Tibial artery (tissue), 4 donors: Measurements from ENCODE around the gene NTMT1.

Experiments used
- DNase-seq, 2 donors: peaks; one replicate each; pipeline ENCODE4 v3.0.0-alpha.2; 2019
- H3K27ac ChIP-seq, 2 donors: fragments of 200-600 bp; sonication (generic) in 1 of 2; 1 replicate in 1 of 2; 2 replicates in 1 of 2; pipeline ENCODE4 v1.5.1; 2018 to 2019; ENCODE audit warnings: mild to moderate bottlenecking in 1 of 2
- H3K27me3 ChIP-seq, 2 donors: fragments of 200-600 bp; sonication (generic) in 1 of 2; one replicate each; pipeline versions ENCODE4 v1.5.1 to v1.6.0; 2016 to 2019
- H3K36me3 ChIP-seq, 3 donors: fragments of 200-600 bp; sonication (generic) in 2 of 3; one replicate each; pipeline ENCODE4 v1.5.1; 2016 to 2019; ENCODE audit warnings: mild to moderate bottlenecking in 2 of 3
- H3K4me1 ChIP-seq, 4 donors: fragments of 200-600 bp; sonication (generic) in 2 of 4; 1 replicate in 3 of 4; 2 replicates in 1 of 4; pipeline ENCODE4 v1.5.1; 2016 to 2019
- H3K4me3 ChIP-seq, 2 donors: fragments of 200-600 bp; sonication (generic) in 1 of 2; 1 replicate in 1 of 2; 2 replicates in 1 of 2; pipeline ENCODE4 v1.5.1; 2018 to 2019; ENCODE audit warnings: mild to moderate bottlenecking in 2 of 2
- H3K9me3 ChIP-seq, 3 donors: fragments of 200-600 bp; sonication (generic) in 1 of 3; one replicate each; pipeline ENCODE4 v1.5.1; 2016 to 2019
- CTCF ChIP-seq, 2 experiments: fragments of 200-600 bp in 1 of 2; fragments of 450-650 bp in 1 of 2; IDR thresholded peaks; one replicate each; pipeline ENCODE4 v1.5.1; 2017 to 2019; ENCODE audit warnings: antibody characterized with exemption in 2 of 2, mild to moderate bottlenecking in 1 of 2, moderate library complexity in 1 of 2
- intact Hi-C: fragments of 100-400 bp; cut with DNase I; formaldehyde crosslinking; loops from one replicate; pipeline ENCODE4 v1.15.0; 2023; ENCODE audit warnings: low total_unique reads

NTMT1 gene

GRCh38 chr9:129615407-129616285, 10.3 kb upstream of the NTMT1 start:
- H3K27me3 ChIP-seq = peaks cover 0 to 8% of the 10 kb centered on the region in 2 donors
- no peaks in the 10 kb centered on the region for H3K9me3 ChIP-seq
- no peak overlapping the region for H3K27ac ChIP-seq
- H3K36me3 ChIP-seq = no peaks in the 10 kb centered on the region
- no peak overlapping the region for H3K4me3 ChIP-seq
- intact Hi-C loops = loop anchor here (10.0 kb wide), 1 partner anchor 221 kb away; no protein-coding TSS in a partner anchor
- no peak for TF ChIP-seq CTCF (IDR thresholded peaks at IDR 0.05)
- peaks cover 0 to 28% (median 15%) of the 10 kb centered on the region in 4 donors for H3K4me1 ChIP-seq
- DNase-seq = no peak

- H3K36me3 ChIP-seq = no peaks in the 10 kb centered on the region
- TF ChIP-seq CTCF (IDR thresholded peaks at IDR 0.05) = no peak
- peaks cover 0 to 23% (median 11%) of the 10 kb centered on the region in 4 donors for H3K4me1 ChIP-seq
- no peak overlapping the region for H3K4me3 ChIP-seq
- DNase-seq = no peak
- no peaks in the 10 kb centered on the region for H3K9me3 ChIP-seq
- H3K27ac ChIP-seq = no peak overlapping the region
- H3K27me3 ChIP-seq = peaks cover 0 to 11% of the 10 kb centered on the region in 2 donors
- intact Hi-C loops = loop anchor here (10.0 kb wide), 1 partner anchor 222 kb away; no protein-coding TSS in a partner anchor
Measured at GRCh38 chr9:129617167-129617566, 8.8 kb upstream of the NTMT1 start.

GRCh38 chr9:129619787-129620668, 5.9 kb upstream of the NTMT1 start:
- no peaks in the 10 kb centered on the region for H3K36me3 ChIP-seq
- H3K4me3 ChIP-seq = peak overlapping the region; percentile 49 to 71
- no peak for TF ChIP-seq CTCF (IDR thresholded peaks at IDR 0.05)
- H3K27me3 ChIP-seq = peaks cover 0 to 11% of the 10 kb centered on the region in 2 donors
- DNase-seq = no peak
- intact Hi-C loops = loop anchor here (10.0 kb wide), 1 partner anchor 225 kb away; no protein-coding TSS in a partner anchor
- peaks cover 0 to 18% (median 13%) of the 10 kb centered on the region in 4 donors for H3K4me1 ChIP-seq
- peak overlapping the region; percentile 46 to 54 for H3K27ac ChIP-seq
- H3K9me3 ChIP-seq = no peaks in the 10 kb centered on the region

GRCh38 chr9:129620669-129621295, 5.2 kb upstream of the NTMT1 start, which contains the start of gene C9orf50:
TSS of gene C9orf50 (minus strand) at chr9:129621101. CDS start at chr9:129620574, 527 bp downstream.
- Histone ChIP-seq H3K9me3 (no peaks in the 10 kb centered on the region), H3K27ac (peak within 1 kb of the TSS; percentile 46 to 54), H3K4me1 (peaks cover 0 to 24% (median 19%) of the 10 kb centered on the region in 4 donors), H3K36me3 (no peaks in the 10 kb centered on the region), H3K27me3 (peaks cover 0 to 11% of the 10 kb centered on the region in 2 donors), H3K4me3 (peak within 1 kb of the TSS; percentile 49 to 71)
- TF ChIP-seq CTCF (IDR thresholded peaks at IDR 0.05) = no peak
- intact Hi-C loops = no loop called here
- no peak for DNase-seq

GRCh38 chr9:129623331-129623730, 2.6 kb upstream of the NTMT1 start:
- no peaks in the 10 kb centered on the region for H3K36me3 ChIP-seq
- no peak overlapping the region for H3K4me3 ChIP-seq
- peaks cover 0 to 11% of the 10 kb centered on the region in 2 donors for H3K27me3 ChIP-seq
- H3K4me1 ChIP-seq = peaks cover 0 to 43% (median 37%) of the 10 kb centered on the region in 4 donors
- no peak for TF ChIP-seq CTCF (IDR thresholded peaks at IDR 0.05)
- no peak for DNase-seq
- H3K27ac ChIP-seq = no peak overlapping the region
- H3K9me3 ChIP-seq = no peaks in the 10 kb centered on the region
- intact Hi-C loops = no loop called here
